Stimulated activated CD8-positive, alpha-beta memory T cell treated with anti-CD3 and anti-CD28 coated beads, Interleukin-7, amount 100 ng/mL, for 24 hours (primary cell): Measurements from ENCODE around the gene NOL9.

ENCODE experiments used
- DNase-seq: peaks from one replicate; pipeline ENCODE4 v3.0.0-alpha.2; 2020; ENCODE audit warnings: low read depth

Gene NOL9

DNA sequence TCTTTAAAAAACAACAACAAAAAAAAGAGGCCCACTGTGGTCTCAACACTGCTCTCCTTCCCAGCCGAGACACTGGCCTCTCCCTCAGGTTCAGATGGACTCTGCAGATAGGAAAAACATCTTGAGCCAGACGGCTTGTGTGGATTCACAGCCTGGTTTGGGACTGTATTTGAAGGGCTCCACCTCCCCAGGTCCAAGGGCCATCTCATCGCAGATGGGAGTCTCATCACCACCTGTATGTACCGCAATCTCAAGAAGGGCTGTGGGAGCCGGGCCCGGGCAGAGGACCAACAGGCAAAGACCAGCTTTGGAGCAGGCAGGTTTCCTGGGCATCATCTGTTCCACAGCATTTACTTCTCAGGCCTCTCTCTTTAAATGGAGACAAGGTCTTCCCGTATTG, 35.7 kb upstream of the NOL9 start:
- DNase-seq: no peak

DNA sequence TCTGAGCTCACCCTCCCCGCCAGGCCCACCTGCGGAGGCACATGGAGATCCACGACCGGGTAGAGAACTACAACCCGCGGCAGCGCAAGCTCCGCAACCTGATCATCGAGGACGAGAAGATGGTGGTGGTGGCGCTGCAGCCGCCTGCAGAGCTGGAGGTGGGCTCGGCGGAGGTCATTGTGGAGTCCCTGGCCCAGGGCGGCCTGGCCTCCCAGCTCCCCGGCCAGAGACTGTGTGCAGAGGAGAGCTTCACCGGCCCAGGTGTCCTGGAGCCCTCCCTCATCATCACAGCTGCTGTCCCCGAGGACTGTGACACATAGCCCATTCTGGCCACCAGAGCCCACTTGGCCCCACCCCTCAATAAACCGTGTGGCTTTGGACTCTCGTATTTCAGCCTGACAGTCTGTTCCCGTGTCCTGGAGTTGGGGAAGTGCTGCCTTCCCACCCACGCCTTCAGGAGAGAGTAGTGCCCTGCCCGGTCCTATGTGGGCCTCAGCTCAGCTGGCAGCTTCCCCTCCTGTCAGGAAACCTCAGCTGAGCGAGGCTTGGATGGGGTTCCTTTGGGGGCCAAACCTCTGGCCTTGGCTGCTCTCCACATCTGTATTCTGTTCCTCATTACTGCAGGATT, 34.7 kb upstream of the NOL9 start:
- DNase-seq: no peak

- DNase-seq: no peak
Observed at GRCh38 chr1:6588128-6588892, 34.0 kb upstream of the NOL9 start.

DNA sequence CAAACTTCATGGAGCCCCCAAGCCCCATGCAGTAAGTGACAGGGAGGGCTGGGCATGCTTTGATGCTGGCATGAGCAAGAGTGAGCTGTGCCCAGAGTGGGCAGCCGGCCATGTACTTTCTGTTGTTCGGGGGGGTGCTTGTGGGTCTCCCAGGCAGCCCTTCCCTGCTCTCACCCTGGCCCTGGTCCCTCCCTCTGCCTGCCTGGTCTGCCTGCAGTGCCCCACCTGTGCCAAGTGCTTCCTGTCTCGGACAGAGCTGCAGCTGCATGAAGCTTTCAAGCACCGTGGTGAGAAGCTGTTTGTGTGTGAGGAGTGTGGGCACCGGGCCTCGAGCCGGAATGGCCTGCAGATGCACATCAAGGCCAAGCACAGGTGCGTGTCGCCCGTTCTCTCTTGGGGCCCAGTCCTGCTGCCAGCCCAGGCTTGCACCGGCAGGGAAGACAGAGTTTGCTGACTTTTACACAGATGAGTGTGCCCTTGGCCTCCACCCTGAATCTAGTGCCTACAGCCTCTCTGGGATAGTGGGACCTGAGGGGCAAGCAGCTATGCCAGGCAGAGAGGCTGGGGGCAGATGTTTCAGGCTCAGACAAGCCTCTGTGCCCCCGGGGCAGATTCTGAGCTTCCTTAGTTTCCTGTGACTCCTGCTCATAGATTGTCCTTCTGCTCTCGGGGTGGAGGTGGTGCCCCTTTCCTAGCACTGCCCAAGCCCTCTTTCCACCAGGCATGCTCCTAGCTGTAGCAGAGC, 33.1 kb upstream of the NOL9 start:
- no peak for DNase-seq

DNA sequence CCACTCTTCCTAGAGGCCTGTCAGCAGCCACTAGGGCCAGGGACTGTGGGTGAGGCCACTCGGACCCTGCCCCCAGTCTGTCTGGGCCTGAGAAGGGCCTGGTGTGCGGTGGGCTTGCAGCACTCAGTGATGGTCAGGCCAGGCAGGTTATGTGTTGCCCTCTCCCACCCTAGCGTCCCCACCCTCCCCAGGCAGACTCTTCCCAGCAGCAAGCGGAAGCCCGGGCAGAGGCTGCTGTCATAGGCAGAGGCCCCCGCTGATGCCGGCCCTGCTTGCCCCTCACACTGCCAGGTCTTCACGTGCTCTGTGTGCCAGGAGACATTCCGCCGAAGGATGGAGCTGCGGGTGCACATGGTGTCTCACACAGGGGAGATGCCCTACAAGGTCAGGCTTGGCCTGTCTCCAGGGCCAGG, 32.1 kb upstream of the NOL9 start:
- DNase-seq: no peak

DNA sequence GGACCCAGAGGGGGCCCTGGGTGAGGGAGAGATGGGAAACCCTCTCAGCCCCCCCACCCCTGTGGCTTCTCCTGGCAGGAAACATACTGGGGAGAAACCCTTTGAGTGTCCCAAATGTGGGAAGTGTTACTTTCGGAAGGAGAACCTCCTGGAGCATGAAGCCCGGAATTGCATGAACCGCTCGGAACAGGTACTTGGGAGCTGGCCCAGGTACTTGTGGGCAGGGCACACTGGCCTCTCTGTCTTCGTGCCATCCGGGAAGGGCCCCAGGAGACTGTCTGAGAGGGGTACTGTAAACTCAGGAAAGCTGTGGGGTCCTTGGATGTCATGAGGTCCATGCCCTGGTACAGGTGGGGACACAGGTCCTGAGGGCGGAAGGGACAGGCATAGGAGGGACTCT, 31.5 kb upstream of the NOL9 start:
- no peak for DNase-seq

GRCh38 chr1:6585081-6585722, 30.9 kb upstream of the NOL9 start:
- no peak for DNase-seq

DNA sequence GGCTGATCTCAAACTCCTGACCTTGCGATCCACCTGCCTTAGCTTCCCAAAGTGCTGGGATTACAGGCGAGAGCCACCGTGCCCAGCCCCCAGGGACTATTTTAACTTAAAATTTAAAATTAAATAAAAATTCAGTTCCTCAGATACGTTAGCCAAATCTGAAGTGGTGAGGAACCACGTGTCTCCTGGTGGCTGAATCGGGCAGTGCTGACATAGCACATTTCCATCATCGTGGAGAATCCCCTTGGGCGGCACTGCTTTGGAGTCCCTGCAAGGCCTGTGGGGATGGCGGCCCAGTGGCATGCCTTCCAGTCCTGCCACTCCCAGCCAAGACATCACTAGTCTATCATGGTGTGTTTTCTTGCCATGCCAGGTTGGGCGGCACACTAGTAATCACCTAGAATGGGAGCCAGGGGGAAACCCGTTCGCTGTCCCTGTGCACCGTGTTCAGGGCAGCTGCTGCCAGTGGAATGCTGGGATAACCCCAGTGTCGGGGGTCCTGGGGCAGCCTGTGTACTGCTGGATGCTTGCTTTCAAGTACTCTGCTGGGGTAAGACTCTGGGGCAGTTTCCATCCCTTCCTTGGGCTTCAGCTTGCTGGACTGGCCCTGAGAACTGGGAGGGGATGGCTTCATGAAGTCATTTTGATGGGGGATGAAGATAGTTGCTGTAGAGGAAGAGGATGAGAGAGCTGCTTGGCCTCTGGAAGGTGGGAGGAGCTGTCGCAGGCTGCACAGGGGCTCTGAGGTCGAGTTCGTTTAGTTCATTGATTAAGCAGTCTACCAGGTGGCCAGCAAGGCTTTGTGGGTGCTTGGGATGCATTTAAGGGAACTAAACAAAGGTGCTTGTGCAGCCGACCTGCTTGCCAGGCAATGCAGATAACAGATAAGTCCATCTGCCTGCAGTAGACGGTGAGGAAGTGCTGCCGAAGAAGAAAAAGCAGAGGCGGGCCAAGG, 30.1 kb upstream of the NOL9 start:
- no peak for DNase-seq

- DNase-seq: no peak
Observed at GRCh38 chr1:6582370-6582769, 28.1 kb upstream of the NOL9 start.

GRCh38 chr1:6581561-6582305, 27.4 kb upstream of the NOL9 start:
- no peak for DNase-seq

- no peak for DNase-seq
Observed at GRCh38 chr1:6580593-6581409, 26.5 kb upstream of the NOL9 start.

GRCh38 chr1:6580119-6580592, 25.8 kb upstream of the NOL9 start:
- DNase-seq: no peak

DNA sequence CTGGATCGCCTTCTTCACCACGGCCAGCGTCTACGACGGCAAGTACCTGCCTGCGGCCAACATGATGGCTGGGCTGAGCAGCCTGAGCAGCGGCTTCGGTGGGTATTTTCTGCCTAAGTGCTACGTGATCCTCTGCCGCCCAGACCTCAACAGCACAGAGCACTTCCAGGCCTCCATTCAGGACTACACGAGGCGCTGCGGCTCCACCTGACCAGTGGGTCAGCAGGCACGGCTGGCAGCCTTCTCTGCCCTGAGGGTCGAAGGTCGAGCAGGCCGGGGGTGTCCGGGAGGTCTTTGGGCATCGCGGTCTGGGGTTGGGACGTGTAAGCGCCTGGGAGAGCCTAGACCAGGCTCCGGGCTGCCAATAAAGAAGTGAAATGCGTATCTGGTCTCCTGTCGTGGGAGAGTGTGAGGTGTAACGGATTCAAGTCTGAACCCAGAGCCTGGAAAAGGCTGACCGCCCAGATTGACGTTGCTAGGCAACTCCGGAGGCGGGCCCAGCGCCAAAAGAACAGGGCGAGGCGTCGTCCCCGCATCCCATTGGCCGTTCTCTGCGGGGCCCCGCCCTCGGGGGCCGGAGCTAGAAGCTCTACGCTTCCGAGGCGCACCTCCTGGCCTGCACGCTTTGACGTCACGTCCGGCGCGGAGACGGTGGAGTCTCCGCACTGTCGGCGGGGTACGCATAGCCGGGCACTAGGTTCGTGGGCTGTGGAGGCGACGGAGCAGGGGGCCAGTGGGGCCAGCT, 25.2 kb upstream of the NOL9 start, which contains the start of gene ZBTB48:
Gene ZBTB48 (plus strand): TSS at position 621 of the 745 bp plus-strand sequence. CDS start 616 bp downstream, outside the sequence.
- DNase-seq: peak; percentile 89

DNA sequence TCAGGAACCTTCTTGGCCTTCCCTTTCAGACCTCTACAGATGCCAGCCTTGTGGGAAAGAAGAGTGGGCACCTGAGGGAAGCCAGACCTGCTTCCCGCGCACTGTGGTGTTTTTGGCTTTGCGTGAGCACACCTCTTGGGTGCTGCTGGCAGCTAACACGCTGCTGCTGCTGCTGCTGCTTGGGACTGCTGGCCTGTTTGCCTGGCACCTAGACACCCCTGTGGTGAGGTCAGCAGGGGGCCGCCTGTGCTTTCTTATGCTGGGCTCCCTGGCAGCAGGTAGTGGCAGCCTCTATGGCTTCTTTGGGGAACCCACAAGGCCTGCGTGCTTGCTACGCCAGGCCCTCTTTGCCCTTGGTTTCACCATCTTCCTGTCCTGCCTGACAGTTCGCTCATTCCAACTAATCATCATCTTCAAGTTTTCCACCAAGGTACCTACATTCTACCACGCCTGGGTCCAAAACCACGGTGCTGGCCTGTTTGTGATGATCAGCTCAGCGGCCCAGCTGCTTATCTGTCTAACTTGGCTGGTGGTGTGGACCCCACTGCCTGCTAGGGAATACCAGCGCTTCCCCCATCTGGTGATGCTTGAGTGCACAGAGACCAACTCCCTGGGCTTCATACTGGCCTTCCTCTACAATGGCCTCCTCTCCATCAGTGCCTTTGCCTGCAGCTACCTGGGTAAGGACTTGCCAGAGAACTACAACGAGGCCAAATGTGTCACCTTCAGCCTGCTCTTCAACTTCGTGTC, 24.5 kb upstream of the NOL9 start:
- DNase-seq: no peak

DNA sequence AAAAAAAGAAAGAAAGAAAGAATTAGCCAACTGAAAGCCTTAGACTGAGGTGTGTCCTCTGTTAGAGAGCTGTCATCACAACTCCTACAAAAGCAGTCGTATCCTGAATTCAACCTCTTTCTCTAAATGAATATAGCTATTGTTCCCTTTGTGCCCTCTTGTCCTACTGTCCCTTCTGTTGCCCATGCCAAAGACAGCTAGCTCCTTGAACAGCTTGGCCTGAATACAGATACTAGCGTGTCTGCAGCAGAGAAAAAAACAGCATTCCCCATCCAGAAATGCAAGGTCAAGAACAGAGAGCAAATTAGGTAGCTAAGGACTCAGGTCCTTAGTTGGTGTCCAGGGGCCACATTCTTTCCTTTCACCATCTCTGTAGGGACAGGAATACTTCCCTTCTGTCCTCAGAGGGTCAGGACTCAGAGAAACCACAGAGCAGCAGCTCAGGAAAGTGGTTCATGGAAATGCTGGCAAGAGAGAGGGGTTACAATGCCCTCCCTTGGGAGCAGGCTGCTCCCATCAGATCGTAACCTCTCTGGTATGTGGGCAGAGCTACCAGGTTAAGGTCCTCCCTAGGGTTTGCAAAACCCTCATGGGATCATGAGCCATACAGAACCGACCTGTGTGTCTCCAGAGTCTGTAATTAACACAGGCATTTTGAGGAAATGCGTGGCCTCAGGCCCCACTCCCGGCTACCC, 23.7 kb upstream of the NOL9 start:
- no peak for DNase-seq

- no peak for DNase-seq
Observed at GRCh38 chr1:6574818-6575217, 20.5 kb upstream of the NOL9 start.

DNA sequence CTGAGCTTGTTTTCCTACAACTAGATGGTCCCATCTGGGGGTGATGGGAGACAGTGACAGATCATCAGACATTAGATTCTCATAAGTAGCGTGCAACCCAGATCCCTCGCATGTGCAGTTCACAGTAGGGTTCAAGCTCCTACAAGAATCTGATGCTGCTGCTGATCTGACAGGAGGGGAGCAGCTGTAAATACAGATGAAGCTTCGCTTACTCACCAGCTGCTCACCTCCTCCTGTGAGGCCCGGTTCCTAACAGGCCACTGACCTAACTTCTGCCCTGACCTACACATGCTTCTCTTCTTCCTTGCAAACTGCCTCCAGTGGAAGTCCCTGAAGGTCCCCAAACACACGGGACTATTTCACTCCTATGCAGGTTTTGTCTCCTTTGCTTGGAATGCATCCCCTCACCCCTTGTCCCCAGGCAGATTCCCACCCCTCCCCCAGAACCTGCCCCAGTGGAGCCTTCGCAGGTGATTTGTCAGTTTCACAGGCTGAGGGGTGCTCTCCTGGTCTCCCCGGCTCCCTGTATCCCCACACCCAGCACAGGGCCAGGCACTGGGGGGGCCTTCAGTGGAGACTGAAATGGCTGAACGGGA, 19.8 kb upstream of the NOL9 start:
- DNase-seq: no peak
